HepG2 (cell line): ENCODE data around the gene FITM2. TPM values are rescaled to one million over a fixed set of nuclear protein-coding genes. Genes with fewer than 3 reads are reported as not detected.

Experiments
- ARNT ChIP-seq: fragments of 450-650 bp; IDR thresholded peaks from 2 replicates; pipeline ENCODE4 v1.6.1; 2017
- HOXD1 ChIP-seq: sonication (generic); formaldehyde crosslinking; IDR thresholded peaks from 2 replicates; pipeline ENCODE4 v1.5.0; 2020; ENCODE audit warnings: missing genetic modification reagents
- IKZF4 ChIP-seq: sonication (generic); formaldehyde crosslinking; IDR thresholded peaks from 2 replicates; pipeline ENCODE4 v1.5.1; 2020; ENCODE audit warnings: borderline replicate concordance, mild to moderate bottlenecking, low read depth, missing genetic modification reagents; ENCODE audit errors: not compliant biosample characterization
- IRX3 ChIP-seq: sonication (generic); formaldehyde crosslinking; IDR thresholded peaks from 2 replicates; pipeline ENCODE4 v1.8.1; 2023; ENCODE audit warnings: mild to moderate bottlenecking, low read depth, missing genetic modification reagents, borderline replicate concordance
- JARID2 ChIP-seq: sonication (generic); formaldehyde crosslinking; IDR thresholded peaks from 2 replicates; pipeline ENCODE4 v1.8.1; 2023; ENCODE audit warnings: missing genetic modification reagents, inconsistent platforms; ENCODE audit not compliant: insufficient replicate concordance
- MXD1 ChIP-seq: sonication (generic); formaldehyde crosslinking; IDR thresholded peaks from 2 replicates; pipeline ENCODE4 v1.4.0; 2020; ENCODE audit warnings: mild to moderate bottlenecking, missing genetic modification reagents
- NFYC ChIP-seq: IDR thresholded peaks from 2 replicates; pipeline ENCODE4 v1.6.1; 2016; ENCODE audit warnings: missing genetic modification reagents, missing compliant biosample characterization
- RNF219 ChIP-seq: sonication (generic); formaldehyde crosslinking; IDR thresholded peaks from 2 replicates; pipeline ENCODE4 v1.5.0; 2020; ENCODE audit warnings: mild to moderate bottlenecking, missing genetic modification reagents
- TOPORS ChIP-seq: sonication (generic); formaldehyde crosslinking; IDR thresholded peaks from 2 replicates; pipeline ENCODE4 v1.8.0; 2023; ENCODE audit warnings: mild to moderate bottlenecking, missing genetic modification reagents
- YY1 ChIP-seq: IDR thresholded peaks from 2 replicates; pipeline ENCODE4 v1.6.1; 2011; ENCODE audit warnings: low read length, low read depth, moderate library complexity, mild to moderate bottlenecking; ENCODE audit not compliant: insufficient read depth, insufficient replicate concordance
- ZMAT3 ChIP-seq: sonication (generic); formaldehyde crosslinking; conservative IDR thresholded peaks from 2 replicates; pipeline ENCODE4 v1.7.0; 2021; ENCODE audit warnings: missing genetic modification reagents
- ZNF33B ChIP-seq: sonication (generic); formaldehyde crosslinking; IDR thresholded peaks from 2 replicates; pipeline ENCODE4 v1.5.1; 2020; ENCODE audit warnings: mild to moderate bottlenecking, missing genetic modification reagents
- ZNF501 ChIP-seq: sonication (generic); formaldehyde crosslinking; IDR thresholded peaks from 2 replicates; pipeline ENCODE4 v1.5.1; 2020; ENCODE audit warnings: mild to moderate bottlenecking, moderate library complexity, missing genetic modification reagents
- ZNF512B ChIP-seq: sonication (generic); formaldehyde crosslinking; IDR thresholded peaks from 2 replicates; pipeline ENCODE4 v1.5.1; 2020; ENCODE audit warnings: missing genetic modification reagents, mild to moderate bottlenecking, borderline replicate concordance
- ZNF558 ChIP-seq: sonication (generic); formaldehyde crosslinking; IDR thresholded peaks from 2 replicates; pipeline ENCODE4 v1.9.0; 2022; ENCODE audit warnings: mild to moderate bottlenecking, missing genetic modification reagents, borderline replicate concordance
- ZNF770 ChIP-seq: sonication (generic); formaldehyde crosslinking; IDR thresholded peaks from 2 replicates; pipeline ENCODE4 v1.5.0; 2020; ENCODE audit warnings: mild to moderate bottlenecking, missing genetic modification reagents
- ZNF839 ChIP-seq: sonication (generic); formaldehyde crosslinking; IDR thresholded peaks from 2 replicates; pipeline ENCODE4 v1.4.0; 2020; ENCODE audit warnings: missing genetic modification reagents, mild to moderate bottlenecking, borderline replicate concordance
- ZNF891 ChIP-seq: sonication (generic); formaldehyde crosslinking; IDR thresholded peaks from 2 replicates; pipeline ENCODE4 v1.5.0; 2020; ENCODE audit warnings: mild to moderate bottlenecking, missing genetic modification reagents
- polyA plus RNA-seq, 8 experiments: library from polyadenylated mRNA; depleted of rRNA in 3 of 8; stranded (reverse) in 7 of 8; unstranded in 1 of 8; fragments of >200 nt; fragmentation: Illumina TruSeq in 4 of 8; extraction: Trizol in 4 of 8; gene quantifications; 2 replicates each; pipeline versions ENCODE4 v1.2.1 to v1.2.3, GENCODE V29; 2011 to 2016; ENCODE audit warnings: low read depth in 4 of 8, missing spikeins in 1 of 8, mixed read lengths in 1 of 8; ENCODE audit not compliant: insufficient read depth in 1 of 8
- total RNA-seq, 5 experiments: library from RNA; depleted of rRNA; stranded (reverse); fragments of >200 nt; fragmentation: Illumina TruSeq; extraction: Trizol; gene quantifications; 2 replicates each; pipeline ENCODE4 v1.2.3, GENCODE V29; 2016; ENCODE audit warnings: low read depth in 1 of 5
- TF ChIP-seq, protein P1 (sequence below): sonication (generic); formaldehyde crosslinking; IDR thresholded peaks from 2 replicates; pipeline ENCODE4 v1.4.0; 2020; ENCODE audit warnings: missing genetic modification reagents, borderline replicate concordance

FITM2 gene
- total and polyA plus RNA-seq, 2 of the 13 experiments (the other 11 are each of a cell fraction or from before 2014, with no cell fraction given) = 9.6 to 24.5 TPM

DNA sequence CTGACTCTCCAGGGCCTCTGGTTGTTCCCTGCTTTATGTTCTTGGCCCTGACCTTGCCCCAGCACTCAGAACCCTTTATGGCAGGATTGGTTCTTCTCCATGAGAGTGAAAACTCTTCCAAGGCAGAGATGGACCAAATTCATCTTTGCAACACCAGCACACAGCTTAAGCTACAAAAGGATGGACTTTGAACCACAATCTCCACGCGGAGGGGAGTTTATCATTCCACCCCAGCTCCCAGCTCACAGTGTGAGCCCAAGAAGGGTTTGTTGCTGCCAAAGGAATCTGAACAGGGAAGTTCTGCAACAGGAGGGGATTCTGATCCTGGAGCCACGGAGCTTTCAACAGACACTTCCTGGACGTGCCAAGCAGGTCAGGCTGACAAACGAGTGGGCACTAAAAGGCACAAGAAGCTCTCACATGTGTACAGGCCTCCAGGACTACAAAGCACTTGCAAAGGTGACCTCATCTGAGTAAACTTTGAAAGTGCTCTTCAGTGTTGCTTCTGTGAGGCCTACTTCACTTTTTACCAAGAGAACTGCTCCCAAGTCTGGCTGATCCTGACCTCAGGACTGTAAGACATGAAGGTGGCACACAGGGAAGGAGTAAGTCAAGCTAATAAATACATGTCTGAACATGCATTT is 8.9 kb downstream of the FITM2 start (continued):
- TF ChIP-seq RNF219 (CRISPR knock-in tag) (no peak), NFYC (peak; percentile 25; the same call in 1 of the 2 replicates), ZNF891 (CRISPR knock-in tag) (no peak), TOPORS (CRISPR knock-in tag) (no peak), ARNT (no peak), IRX3 (CRISPR knock-in tag) (peak; percentile 18; the same call in 1 of the 2 replicates), MXD1 (CRISPR knock-in tag) (no peak), JARID2 (no peak), HOXD1 (no peak), ZNF512B (CRISPR knock-in tag) (0 out of 2 replicates have a peak, but pooled peaks have one; percentile 71), ZNF33B (CRISPR knock-in tag) (no peak), ZNF501 (CRISPR knock-in tag) (peak; percentile 92), IKZF4 (CRISPR knock-in tag) (no peak), ZNF770 (CRISPR knock-in tag) (no peak), ZNF839 (CRISPR knock-in tag) (no peak; the same call in 1 of the 2 replicates), ZNF558 (no peak), YY1 (no peak), ZMAT3 (no peak)
- TF ChIP-seq, protein P1, sequence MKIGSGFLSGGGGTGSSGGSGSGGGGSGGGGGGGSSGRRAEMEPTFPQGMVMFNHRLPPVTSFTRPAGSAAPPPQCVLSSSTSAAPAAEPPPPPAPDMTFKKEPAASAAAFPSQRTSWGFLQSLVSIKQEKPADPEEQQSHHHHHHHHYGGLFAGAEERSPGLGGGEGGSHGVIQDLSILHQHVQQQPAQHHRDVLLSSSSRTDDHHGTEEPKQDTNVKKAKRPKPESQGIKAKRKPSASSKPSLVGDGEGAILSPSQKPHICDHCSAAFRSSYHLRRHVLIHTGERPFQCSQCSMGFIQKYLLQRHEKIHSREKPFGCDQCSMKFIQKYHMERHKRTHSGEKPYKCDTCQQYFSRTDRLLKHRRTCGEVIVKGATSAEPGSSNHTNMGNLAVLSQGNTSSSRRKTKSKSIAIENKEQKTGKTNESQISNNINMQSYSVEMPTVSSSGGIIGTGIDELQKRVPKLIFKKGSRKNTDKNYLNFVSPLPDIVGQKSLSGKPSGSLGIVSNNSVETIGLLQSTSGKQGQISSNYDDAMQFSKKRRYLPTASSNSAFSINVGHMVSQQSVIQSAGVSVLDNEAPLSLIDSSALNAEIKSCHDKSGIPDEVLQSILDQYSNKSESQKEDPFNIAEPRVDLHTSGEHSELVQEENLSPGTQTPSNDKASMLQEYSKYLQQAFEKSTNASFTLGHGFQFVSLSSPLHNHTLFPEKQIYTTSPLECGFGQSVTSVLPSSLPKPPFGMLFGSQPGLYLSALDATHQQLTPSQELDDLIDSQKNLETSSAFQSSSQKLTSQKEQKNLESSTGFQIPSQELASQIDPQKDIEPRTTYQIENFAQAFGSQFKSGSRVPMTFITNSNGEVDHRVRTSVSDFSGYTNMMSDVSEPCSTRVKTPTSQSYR (CRISPR knock-in tag) = no peak
